ENCODE measurements around the gene LSMEM2. TPM values are rescaled to one million over a fixed set of nuclear protein-coding genes. Genes with fewer than 3 reads are reported as not detected.

The LSMEM2 gene
- total RNA-seq, 3 donors from 2014 or later (not counting 1 experiment from before 2014, with no cell fraction given), result not detected

GRCh38 chr3:50275141-50275995 lies 3.5 kb upstream of the LSMEM2 start:
- H3K4me1 Mint-ChIP-seq, result peaks cover 11 to 32% of the 10 kb centered on the region in 2 donors
- no peak overlapping the region for H3K4me3 ChIP-seq (ENCODE audit: low read length)
- WGBS (ENCODE audit: insufficient coverage), result 5% methylated on average over 65 of the region's 65 CpGs
- H3K27me3 ChIP-seq (ENCODE audit: control insufficient read depth, insufficient read depth, low read length), result peaks cover 38% of the 10 kb centered on the region
- no peaks in the 10 kb centered on the region for H3K36me3 ChIP-seq (ENCODE audit: control insufficient read depth, insufficient read depth, low read length)
- no peak for TF ChIP-seq CTCF (IDR thresholded peaks at IDR 0.05)
- peaks cover 33% of the 10 kb centered on the region for H3K4me1 ChIP-seq (ENCODE audit: control insufficient read depth, insufficient read depth, low read length)
- ATAC-seq (no peak), DNase-seq (peak in 1 of 2 donors; percentile 32)
- no peaks in the 10 kb centered on the region for H3K9me3 ChIP-seq (ENCODE audit: control insufficient read depth, insufficient read depth, low read length)
- peak overlapping the region; percentile 47 for H3K4me3 Mint-ChIP-seq
- intact Hi-C loops (cut with micrococcal nuclease), result no loop called here
- no peaks in the 10 kb centered on the region for H3K9me3 Mint-ChIP-seq
- no peak overlapping the region for H3K27ac ChIP-seq (ENCODE audit: low read length)
- no peaks in the 10 kb centered on the region for H3K36me3 Mint-ChIP-seq
- H3K27ac Mint-ChIP-seq, result peak overlapping the region in 1 of 2 donors; percentile 44
- H3K27me3 Mint-ChIP-seq (ENCODE audit: low read depth in 2 of 2), result peaks cover 13 to 32% of the 10 kb centered on the region in 2 donors

- H3K9me3 Mint-ChIP-seq, result no peaks in the 10 kb centered on the region
- ATAC-seq (peak in 1 of 3 donors; percentile 9), DNase-seq (peak in 1 of 2 donors; percentile 64)
- Histone ChIP-seq H3K27ac (ENCODE audit: low read length) (no peak overlapping the region), H3K4me3 (ENCODE audit: low read length) (no peak overlapping the region), H3K36me3 (ENCODE audit: control insufficient read depth, insufficient read depth, low read length) (no peaks in the 10 kb centered on the region), H3K4me1 (ENCODE audit: control insufficient read depth, insufficient read depth, low read length) (peaks cover 33% of the 10 kb centered on the region), H3K27me3 (ENCODE audit: control insufficient read depth, insufficient read depth, low read length) (peaks cover 38% of the 10 kb centered on the region), H3K9me3 (ENCODE audit: control insufficient read depth, insufficient read depth, low read length) (no peaks in the 10 kb centered on the region)
- WGBS (ENCODE audit: insufficient coverage), result 16% methylated on average over 79 of the region's 79 CpGs
- H3K27ac Mint-ChIP-seq, result peak overlapping the region in 1 of 2 donors; percentile 44
- H3K4me1 Mint-ChIP-seq, result peaks cover 11 to 32% of the 10 kb centered on the region in 2 donors
- intact Hi-C loops (cut with micrococcal nuclease), result no loop called here
- peaks cover 13 to 32% of the 10 kb centered on the region in 2 donors for H3K27me3 Mint-ChIP-seq (ENCODE audit: low read depth in 2 of 2)
- H3K4me3 Mint-ChIP-seq, result peak overlapping the region; percentile 6
- no peaks in the 10 kb centered on the region for H3K36me3 Mint-ChIP-seq
- TF ChIP-seq CTCF (IDR thresholded peaks at IDR 0.05), result no peak
Measured at GRCh38 chr3:50275996-50276761, 2.7 kb upstream of the LSMEM2 start.

- Histone ChIP-seq H3K4me3 (ENCODE audit: low read length) (no peak overlapping the region), H3K27ac (ENCODE audit: low read length) (no peak overlapping the region), H3K4me1 (ENCODE audit: control insufficient read depth, insufficient read depth, low read length) (peaks cover 33% of the 10 kb centered on the region), H3K27me3 (ENCODE audit: control insufficient read depth, insufficient read depth, low read length) (peaks cover 38% of the 10 kb centered on the region), H3K36me3 (ENCODE audit: control insufficient read depth, insufficient read depth, low read length) (no peaks in the 10 kb centered on the region), H3K9me3 (ENCODE audit: control insufficient read depth, insufficient read depth, low read length) (no peaks in the 10 kb centered on the region)
- Mint-ChIP-seq H3K4me1 (peaks cover 11 to 27% of the 10 kb centered on the region in 2 donors), H3K36me3 (no peaks in the 10 kb centered on the region), H3K4me3 (no peak overlapping the region), H3K9me3 (no peaks in the 10 kb centered on the region), H3K27ac (no peak overlapping the region), H3K27me3 (ENCODE audit: low read depth in 2 of 2) (peaks cover 13 to 32% of the 10 kb centered on the region in 2 donors)
- no peak for TF ChIP-seq CTCF (IDR thresholded peaks at IDR 0.05)
- WGBS (ENCODE audit: insufficient coverage), result 76% methylated on average over 17 of the region's 17 CpGs
- DNase-seq (no peak), ATAC-seq (no peak)
- intact Hi-C loops (cut with micrococcal nuclease), result no loop called here
Measured at GRCh38 chr3:50276762-50277101, 2.2 kb upstream of the LSMEM2 start.

Data from natural killer cell (primary cell).